ENCODE results near the gene BICC1.

DNA sequence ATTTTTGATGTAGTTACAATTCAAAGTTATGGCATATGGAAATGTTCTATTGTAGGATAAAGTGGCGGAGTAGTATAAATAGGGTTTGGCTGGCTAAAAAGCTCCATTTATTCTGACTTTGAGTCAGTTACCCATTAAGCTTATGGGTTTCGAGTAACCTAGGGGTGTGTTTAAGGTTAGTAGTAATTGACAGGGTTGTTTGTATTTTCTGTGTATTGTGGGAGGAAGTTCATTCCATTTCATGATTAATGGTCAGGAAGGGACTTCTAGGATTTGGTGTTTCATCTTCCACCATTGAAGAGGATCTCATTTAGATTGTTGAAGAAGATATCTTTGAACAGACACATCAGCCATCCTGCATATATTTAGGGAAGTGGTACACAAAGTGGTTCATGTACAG lies 75.0 kb downstream of the BICC1 start:
- TF ChIP-seq POLR2A (IDR thresholded peaks at IDR 0.05): no peak
- TF ChIP-seq, protein P1, sequence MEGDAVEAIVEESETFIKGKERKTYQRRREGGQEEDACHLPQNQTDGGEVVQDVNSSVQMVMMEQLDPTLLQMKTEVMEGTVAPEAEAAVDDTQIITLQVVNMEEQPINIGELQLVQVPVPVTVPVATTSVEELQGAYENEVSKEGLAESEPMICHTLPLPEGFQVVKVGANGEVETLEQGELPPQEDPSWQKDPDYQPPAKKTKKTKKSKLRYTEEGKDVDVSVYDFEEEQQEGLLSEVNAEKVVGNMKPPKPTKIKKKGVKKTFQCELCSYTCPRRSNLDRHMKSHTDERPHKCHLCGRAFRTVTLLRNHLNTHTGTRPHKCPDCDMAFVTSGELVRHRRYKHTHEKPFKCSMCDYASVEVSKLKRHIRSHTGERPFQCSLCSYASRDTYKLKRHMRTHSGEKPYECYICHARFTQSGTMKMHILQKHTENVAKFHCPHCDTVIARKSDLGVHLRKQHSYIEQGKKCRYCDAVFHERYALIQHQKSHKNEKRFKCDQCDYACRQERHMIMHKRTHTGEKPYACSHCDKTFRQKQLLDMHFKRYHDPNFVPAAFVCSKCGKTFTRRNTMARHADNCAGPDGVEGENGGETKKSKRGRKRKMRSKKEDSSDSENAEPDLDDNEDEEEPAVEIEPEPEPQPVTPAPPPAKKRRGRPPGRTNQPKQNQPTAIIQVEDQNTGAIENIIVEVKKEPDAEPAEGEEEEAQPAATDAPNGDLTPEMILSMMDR (IDR thresholded peaks at IDR 0.05 in 4 of 5, conservative IDR thresholded peaks at IDR 0.05 in 1 of 5): no peak
